PC-3 (cell line): Measurements from ENCODE around the gene ATXN2L.

Experiments used
- CTCF ChIP-seq: fragments of 300-600 bp; sonication (generic); conservative IDR thresholded peaks from 2 replicates; pipeline ENCODE4 v1.5.1; 2017; ENCODE audit warnings: antibody characterized with exemption, low read depth, mild to moderate bottlenecking, low read length
- EZH2 ChIP-seq: fragments of 300-600 bp; sonication (generic); IDR thresholded peaks from one replicate; pipeline ENCODE4 v1.6.1; 2017; ENCODE audit warnings: antibody characterized with exemption, mild to moderate bottlenecking, low read length; ENCODE audit not compliant: unreplicated experiment
- EZH2phosphoT487 ChIP-seq: fragments of 300-600 bp; sonication (generic); IDR thresholded peaks from 2 replicates; pipeline ENCODE4 v1.6.1; 2018; ENCODE audit warnings: mild to moderate bottlenecking, antibody characterized with exemption, low read length, borderline replicate concordance

- TF ChIP-seq CTCF = no peak
- no peak for TF ChIP-seq EZH2
- TF ChIP-seq EZH2phosphoT487 = no peak
These were observed 36.5 kb downstream of the ATXN2L start for GRCh38 chr16:28859326-28859725.
